Kidney epithelial cell (primary cell): ENCODE measurements around the gene FAM110A. TPM values are rescaled to one million over a fixed set of nuclear protein-coding genes. Genes with fewer than 3 reads are reported as not detected.
A peak's percentile ranks its signal among the peaks of the same experiment; 100 is the strongest.
"Not testable (repeated sequence)": the region's sequence is repeated elsewhere in the genome, so short reads cannot be mapped to it uniquely, and the experiment has no call there.

Source experiments
- DNase-seq: peaks from one replicate; pipeline ENCODE4 v3.0.0-alpha.2; 2010; ENCODE audit warnings: low read depth
- H3K27me3 ChIP-seq: 2 replicates; pipeline ENCODE4 v1.6.0; 2011; ENCODE audit warnings: low read length; ENCODE audit not compliant: control insufficient read depth, insufficient read depth
- H3K36me3 ChIP-seq: 2 replicates; pipeline ENCODE4 v1.5.1; 2011; ENCODE audit warnings: low read length; ENCODE audit not compliant: control insufficient read depth, insufficient read depth
- H3K4me3 ChIP-seq: 2 replicates; pipeline ENCODE4 v1.5.1; 2011; ENCODE audit warnings: low read depth, mild to moderate bottlenecking, control low read depth, low read length
- CTCF ChIP-seq: IDR thresholded peaks from 2 replicates; pipeline ENCODE4 v1.5.1; 2011; ENCODE audit warnings: mild to moderate bottlenecking, moderate library complexity, low read length, control low read depth, inconsistent platforms; ENCODE audit not compliant: insufficient read depth, poor library complexity, severe bottlenecking
- total RNA-seq: library from RNA; depleted of rRNA; stranded (reverse); fragments of >200 nt; gene quantifications from 2 replicates; pipeline ENCODE4 v1.2.3, GENCODE V29; 2015

Gene FAM110A
- total RNA-seq, 1 donor from 2014 or later: 6.2 TPM

- no peak overlapping the region for H3K4me3 ChIP-seq
- no peaks in the 10 kb centered on the region for H3K36me3 ChIP-seq
- TF ChIP-seq CTCF: no peak
- peaks cover 44% of the 10 kb centered on the region for H3K27me3 ChIP-seq
- no peak for DNase-seq
Observed at GRCh38 chr20:889932-890463, 56.5 kb downstream of the FAM110A start.

- no peak for TF ChIP-seq CTCF
- no peaks in the 10 kb centered on the region for H3K36me3 ChIP-seq
Observed at GRCh38 chr20:890666-891057, 57.1 kb downstream of the FAM110A start.

DNA sequence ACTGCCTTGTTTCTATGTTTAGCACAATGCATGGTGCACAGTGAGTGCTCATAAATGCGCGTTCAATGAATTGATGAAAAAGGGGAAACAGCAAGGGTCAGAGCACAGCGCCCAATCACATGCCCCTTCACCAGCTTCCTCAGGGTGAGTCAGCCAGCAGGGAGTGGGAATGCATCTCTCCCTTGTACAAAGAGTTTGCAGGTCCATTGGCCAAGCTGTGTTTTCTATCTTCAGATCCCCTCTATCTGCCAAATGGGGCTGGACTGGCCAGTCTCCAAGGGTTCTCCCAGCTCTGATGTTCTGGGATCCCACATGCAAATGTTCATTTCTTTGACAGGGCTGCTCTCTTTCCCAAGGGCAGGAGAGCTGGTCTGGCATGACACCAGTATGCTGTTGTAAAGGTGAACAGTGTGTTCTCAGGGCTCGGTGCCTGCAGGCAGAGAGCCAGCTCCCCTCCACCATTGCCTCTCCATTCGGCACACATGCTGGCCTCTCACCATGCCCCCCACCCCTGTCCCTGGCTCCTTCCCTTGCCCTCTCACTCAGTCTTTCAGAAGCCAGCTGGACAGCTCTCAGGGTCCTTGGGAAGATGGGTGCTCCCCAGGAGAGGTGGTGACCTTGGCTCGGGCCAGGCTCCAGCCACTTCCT, 57.7 kb downstream of the FAM110A start:
- Histone ChIP-seq H3K4me3 (no peak overlapping the region), H3K27me3 (peaks cover 36% of the 10 kb centered on the region), H3K36me3 (no peaks in the 10 kb centered on the region)
- DNase-seq: no peak
- TF ChIP-seq CTCF: no peak

More at GRCh38 chr20:890666-891057, 57.1 kb downstream of the FAM110A start:
- Histone ChIP-seq H3K4me3 (no peak overlapping the region), H3K27me3 (peaks cover 38% of the 10 kb centered on the region)
- no peak for DNase-seq

DNA sequence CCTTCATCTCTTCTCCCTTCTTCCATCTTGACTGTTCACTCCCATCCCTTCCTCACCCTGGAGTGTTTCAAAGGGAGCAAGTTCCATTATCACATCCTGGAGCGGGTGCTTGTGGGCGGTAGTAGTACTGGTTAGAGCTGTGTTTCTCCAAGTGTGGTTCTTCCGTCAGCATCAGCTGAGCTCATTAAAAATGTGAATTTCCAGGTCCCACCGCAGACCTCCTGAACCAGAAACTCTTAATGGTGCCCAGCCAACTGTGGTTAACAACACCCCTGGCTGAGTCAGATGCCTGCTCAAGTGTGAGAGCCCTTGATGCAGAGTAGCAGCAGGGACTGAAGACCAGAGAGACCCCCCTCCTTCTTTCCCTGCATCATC, 58.2 kb downstream of the FAM110A start:
- no peaks in the 10 kb centered on the region for H3K36me3 ChIP-seq
- no peak overlapping the region for H3K4me3 ChIP-seq
- peak; percentile 93 for DNase-seq
- H3K27me3 ChIP-seq: peaks cover 36% of the 10 kb centered on the region
- no peak for TF ChIP-seq CTCF

- H3K4me3 ChIP-seq, H3K36me3 ChIP-seq, DNase-seq: not testable (repeated sequence)
- H3K27me3 ChIP-seq: peaks cover 33% of the 10 kb centered on the region
Observed at GRCh38 chr20:892371-892770, 58.9 kb downstream of the FAM110A start.

Other genes with a start within 250 kb of the FAM110A start
- 0.07 and 1.5 TPM in 2 replicates for gene TCF15, start 223.4 kb upstream of the FAM110A start, total RNA-seq
- gene SRXN1, start 180.5 kb upstream of the FAM110A start, total RNA-seq: 31.4 and 32.9 TPM in 2 replicates
- not detected in 2 replicates for gene SCRT2, start 157.9 kb upstream of the FAM110A start, total RNA-seq
- gene SLC52A3, start 65.2 kb upstream of the FAM110A start, total RNA-seq: 2.7 and 2.8 TPM in 2 replicates
- not detected in 2 replicates for gene ANGPT4, start 82.6 kb downstream of the FAM110A start, total RNA-seq
- 1.6 and 3.3 TPM in 2 replicates for gene RSPO4, start 168.6 kb downstream of the FAM110A start, total RNA-seq